Upper lobe of left lung (tissue), 4 donors: ENCODE data around the gene SEMA4A.

Experiments used
- CTCF ChIP-seq, 6 experiments: fragments of 450-650 bp in 4 of 6; fragments of 200-600 bp in 2 of 6; sonication (generic) in 2 of 6; IDR thresholded peaks; one replicate each; pipeline ENCODE4 v1.5.1; 2016 to 2019; ENCODE audit warnings: antibody characterized with exemption in 6 of 6
- POLR2A ChIP-seq, 4 donors: fragments of 450-650 bp; IDR thresholded peaks; one replicate each; pipeline ENCODE4 v1.5.1; 2016 to 2017; ENCODE audit warnings: antibody characterized with exemption in 4 of 4, mild to moderate bottlenecking in 2 of 4

GRCh38 chr1:156213644-156213966 lies 60.2 kb downstream of the SEMA4A start:
- no peak for TF ChIP-seq CTCF (IDR thresholded peaks at IDR 0.05)
- no peak for TF ChIP-seq POLR2A (IDR thresholded peaks at IDR 0.05)
